ENCODE measurements around the gene ZNF407.

Gene ZNF407

DNA sequence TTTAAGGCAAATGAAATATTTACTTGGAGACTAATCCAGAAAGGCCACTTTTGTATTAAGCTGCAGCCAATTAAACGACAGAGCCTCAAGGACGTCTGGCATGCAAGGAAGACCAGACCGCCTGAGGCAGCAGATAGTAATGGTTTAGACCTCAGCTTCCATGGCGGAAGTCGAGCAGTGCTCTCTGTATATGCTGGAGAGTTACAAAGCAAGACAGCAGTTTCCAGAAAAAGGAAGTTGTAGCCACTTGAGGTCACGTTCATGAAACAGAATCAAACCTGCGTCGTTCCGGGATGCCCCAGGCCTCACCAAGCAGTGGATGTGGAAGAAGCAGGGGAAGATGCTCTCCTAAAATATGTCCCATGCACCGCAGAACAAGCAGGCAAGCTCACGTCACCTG, 469.3 kb downstream of the ZNF407 start:
- DNase-seq (ENCODE audit: low spot score), result no peak
- no peak for TF ChIP-seq CTCF (IDR thresholded peaks at IDR 0.05)
- H3K27ac ChIP-seq, result no peak overlapping the region
- no peak overlapping the region for H3K4me3 ChIP-seq

- TF ChIP-seq CTCF (IDR thresholded peaks at IDR 0.05), result no peak
- no peak overlapping the region for H3K27ac ChIP-seq
- no peak overlapping the region for H3K4me3 ChIP-seq
- no peak for DNase-seq (ENCODE audit: low spot score)
These were observed 470.5 kb downstream of the ZNF407 start for GRCh38 chr18:75067996-75068645.

GRCh38 chr18:75068682-75069435, 471.2 kb downstream of the ZNF407 start:
- Histone ChIP-seq H3K4me3 (no peak overlapping the region), H3K27ac (no peak overlapping the region)
- DNase-seq (ENCODE audit: low spot score), result no peak
- TF ChIP-seq CTCF (IDR thresholded peaks at IDR 0.05), result no peak

GRCh38 chr18:75070235-75070624, 472.6 kb downstream of the ZNF407 start:
- H3K4me3 ChIP-seq, result no peak overlapping the region
- H3K27ac ChIP-seq, result peak overlapping the region in 1 of 2 donors; percentile 60
- TF ChIP-seq CTCF (IDR thresholded peaks at IDR 0.05), result no peak
- no peak for DNase-seq (ENCODE audit: low spot score)

GRCh38 chr18:75070625-75071483, 473.2 kb downstream of the ZNF407 start:
- Histone ChIP-seq H3K27ac (peak overlapping the region in 1 of 2 donors; percentile 60), H3K4me3 (peak overlapping the region; percentile 44)
- no peak for TF ChIP-seq CTCF (IDR thresholded peaks at IDR 0.05)
- no peak for DNase-seq (ENCODE audit: low spot score)

GRCh38 chr18:75071484-75071785, 473.8 kb downstream of the ZNF407 start:
- Histone ChIP-seq H3K4me3 (peak overlapping the region; percentile 44), H3K27ac (peak overlapping the region in 1 of 2 donors; percentile 60)
- DNase-seq (ENCODE audit: low spot score), result no peak
- no peak for TF ChIP-seq CTCF (IDR thresholded peaks at IDR 0.05)

Data from coronary artery (tissue), 2 donors.